PC-9 (cell line): ENCODE results near the gene CACHD1. TPM values are rescaled to one million over a fixed set of nuclear protein-coding genes. Genes with fewer than 3 reads are reported as not detected.

ENCODE experiments used
- BruUV-seq: library from RNA; stranded (reverse); fragments of 400-500 nt; replicated peaks from 2 replicates; lab custom pipeline; 2021; lab: Mats Ljungman, UMichigan
- CTCF ChIA-PET: fragments of 300-600 bp; sonication (Branson Sonifier 250); formaldehyde crosslinking; loops from one replicate; lab custom pipeline; 2022; ENCODE audit warnings: antibody characterized with exemption; lab: Charles Lee
- POLR2A ChIA-PET: fragments of 300-600 bp; sonication (Branson Sonifier 250); formaldehyde crosslinking; loops from one replicate; lab custom pipeline; 2022; ENCODE audit warnings: antibody characterized with exemption; ENCODE audit not compliant: unreplicated experiment; lab: Charles Lee
- DNase-seq, 2 experiments: peaks; one replicate each; pipeline versions ENCODE4 v3.0.0 to v3.0.0-alpha.2; 2015 to 2022; ENCODE audit warnings: mixed read lengths in 1 of 2
- H2AFZ ChIP-seq: fragments of 200-600 bp; sonication (generic); 2 replicates; pipeline ENCODE4 v1.8.1; 2017; ENCODE audit warnings: antibody characterized with exemption
- H3F3A ChIP-seq: fragments of 200-600 bp; sonication (generic); 2 replicates; pipeline ENCODE4 v1.8.1; 2017; ENCODE audit warnings: antibody characterized with exemption, mild to moderate bottlenecking, low read depth; ENCODE audit not compliant: insufficient read depth
- H3K27ac ChIP-seq: fragments of 200-600 bp; sonication (generic); 2 replicates; pipeline ENCODE4 v1.6.1; 2016; ENCODE audit warnings: mixed run types
- H3K27me3 ChIP-seq: fragments of 200-600 bp; sonication (generic); 2 replicates; pipeline ENCODE4 v1.6.1; 2016; ENCODE audit warnings: low read depth, mixed run types; ENCODE audit not compliant: insufficient read depth
- H3K36me3 ChIP-seq: fragments of 200-600 bp; sonication (generic); 2 replicates; pipeline ENCODE4 v1.6.1; 2016; ENCODE audit warnings: low read depth, mixed run types
- H3K4me1 ChIP-seq: fragments of 200-600 bp; sonication (generic); replicated peaks from 2 replicates; pipeline ENCODE4 v1.6.1; 2016; ENCODE audit warnings: mixed run types; ENCODE audit not compliant: insufficient read depth
- H3K4me2 ChIP-seq: fragments of 200-600 bp; sonication (generic); 2 replicates; pipeline ENCODE4 v1.6.1; 2017; ENCODE audit warnings: mixed run types
- H3K4me3 ChIP-seq: fragments of 200-600 bp; sonication (generic); 2 replicates; pipeline ENCODE4 v1.6.1; 2016; ENCODE audit warnings: mixed run types
- H3K79me2 ChIP-seq: fragments of 200-600 bp; sonication (generic); 2 replicates; pipeline ENCODE4 v1.6.1; 2017; ENCODE audit warnings: low read depth, mixed run types
- H3K9me2 ChIP-seq: fragments of 200-600 bp; sonication (generic); 2 replicates; pipeline ENCODE4 v1.8.1; 2017; ENCODE audit warnings: mild to moderate bottlenecking; ENCODE audit not compliant: insufficient read depth
- H3K9me3 ChIP-seq: fragments of 200-600 bp; sonication (generic); 2 replicates; pipeline ENCODE4 v1.8.1; 2016; ENCODE audit warnings: low read depth; ENCODE audit not compliant: insufficient read depth
- H4K20me1 ChIP-seq: fragments of 200-600 bp; sonication (generic); 2 replicates; pipeline ENCODE4 v1.8.1; 2017; ENCODE audit not compliant: insufficient read depth
- EZH2 ChIP-seq: fragments of 200-600 bp; sonication (generic); IDR thresholded peaks from 2 replicates; pipeline ENCODE4 v1.8.0; 2017; ENCODE audit warnings: antibody characterized with exemption, low read depth
- intact Hi-C: fragments of 100-400 bp; cut with micrococcal nuclease; formaldehyde crosslinking; loops from one replicate; pipeline ENCODE4 v1.10.0; 2022; ENCODE audit not compliant: unreplicated experiment
- total RNA-seq: library from RNA; stranded (reverse); gene quantifications from 2 replicates; pipeline ENCODE4 v1.2.3, GENCODE V29; 2021
- TF ChIP-seq, protein P1 (sequence below): fragments of 200-600 bp; sonication (generic); conservative IDR thresholded peaks from 2 replicates; pipeline ENCODE4 v1.6.1; 2017; ENCODE audit warnings: mixed run types, antibody characterized with exemption, mild to moderate bottlenecking, moderate library complexity

CACHD1 gene
- total RNA-seq, 1 experiment from 2014 or later = 3.1 TPM

DNA sequence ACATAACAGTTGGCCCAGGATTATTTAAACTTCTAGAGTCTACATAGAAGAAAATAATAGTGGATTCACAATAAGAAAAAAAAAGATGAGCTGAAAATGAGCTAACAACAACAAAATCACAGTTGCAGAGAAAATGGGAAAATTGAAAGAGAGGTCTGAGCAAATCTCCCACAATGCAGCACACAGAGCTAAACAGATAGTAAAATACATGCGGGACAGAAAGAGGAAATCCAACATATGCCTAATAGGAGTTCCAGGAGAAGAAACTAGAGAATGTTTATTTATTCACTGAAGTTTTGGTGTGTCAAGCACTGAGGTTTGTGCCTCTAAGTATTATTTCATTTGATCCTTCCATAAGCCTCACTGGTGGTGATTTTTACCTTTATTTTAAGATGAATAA is 45.5 kb upstream of the CACHD1 start:
- CTCF ChIA-PET = no interaction called here
- no TSS peak for BruUV-seq

DNA sequence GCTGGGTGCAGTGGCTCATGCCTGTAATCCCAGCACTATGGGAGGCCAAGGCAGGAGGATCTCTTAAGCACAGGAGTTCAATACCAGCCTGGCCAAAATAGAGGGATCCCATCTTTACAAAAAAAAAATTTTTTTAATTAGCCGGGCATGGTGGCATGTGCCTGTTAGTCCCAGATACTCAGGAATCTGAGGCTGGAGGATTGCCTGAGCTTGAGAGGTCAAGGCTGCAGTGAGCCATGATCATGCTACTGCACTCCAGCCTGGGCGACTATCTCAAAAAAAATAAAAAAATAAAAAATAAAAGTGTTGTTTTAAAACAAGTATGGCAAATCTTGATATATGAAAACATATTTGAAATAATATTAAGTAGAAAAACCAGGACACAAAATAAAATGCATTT is 44.4 kb upstream of the CACHD1 start:
- no peak overlapping the region for H2AFZ ChIP-seq
- POLR2A ChIA-PET = no interaction called here
- no TSS peak for BruUV-seq

More for the DNA sequence above, 45.5 kb upstream of the CACHD1 start:
- no peaks in the 10 kb centered on the region for H4K20me1 ChIP-seq
- H3K9me3 ChIP-seq = no peaks in the 10 kb centered on the region
- H3K27ac ChIP-seq = no peak overlapping the region
- no peaks in the 10 kb centered on the region for H3K4me1 ChIP-seq
- POLR2A ChIA-PET = no interaction called here
- intact Hi-C loops = no loop called here
- TF ChIP-seq, protein P1, sequence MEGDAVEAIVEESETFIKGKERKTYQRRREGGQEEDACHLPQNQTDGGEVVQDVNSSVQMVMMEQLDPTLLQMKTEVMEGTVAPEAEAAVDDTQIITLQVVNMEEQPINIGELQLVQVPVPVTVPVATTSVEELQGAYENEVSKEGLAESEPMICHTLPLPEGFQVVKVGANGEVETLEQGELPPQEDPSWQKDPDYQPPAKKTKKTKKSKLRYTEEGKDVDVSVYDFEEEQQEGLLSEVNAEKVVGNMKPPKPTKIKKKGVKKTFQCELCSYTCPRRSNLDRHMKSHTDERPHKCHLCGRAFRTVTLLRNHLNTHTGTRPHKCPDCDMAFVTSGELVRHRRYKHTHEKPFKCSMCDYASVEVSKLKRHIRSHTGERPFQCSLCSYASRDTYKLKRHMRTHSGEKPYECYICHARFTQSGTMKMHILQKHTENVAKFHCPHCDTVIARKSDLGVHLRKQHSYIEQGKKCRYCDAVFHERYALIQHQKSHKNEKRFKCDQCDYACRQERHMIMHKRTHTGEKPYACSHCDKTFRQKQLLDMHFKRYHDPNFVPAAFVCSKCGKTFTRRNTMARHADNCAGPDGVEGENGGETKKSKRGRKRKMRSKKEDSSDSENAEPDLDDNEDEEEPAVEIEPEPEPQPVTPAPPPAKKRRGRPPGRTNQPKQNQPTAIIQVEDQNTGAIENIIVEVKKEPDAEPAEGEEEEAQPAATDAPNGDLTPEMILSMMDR = no peak
- TF ChIP-seq EZH2 = no peak
- no peaks in the 10 kb centered on the region for H3F3A ChIP-seq
- H2AFZ ChIP-seq = no peak overlapping the region
- H3K27me3 ChIP-seq = no peaks in the 10 kb centered on the region
- H3K4me3 ChIP-seq = no peak overlapping the region
- DNase-seq = no peak
- no peaks in the 10 kb centered on the region for H3K79me2 ChIP-seq
- no peaks in the 10 kb centered on the region for H3K36me3 ChIP-seq
- H3K4me2 ChIP-seq = no peak overlapping the region
- H3K9me2 ChIP-seq = no peaks in the 10 kb centered on the region

DNA sequence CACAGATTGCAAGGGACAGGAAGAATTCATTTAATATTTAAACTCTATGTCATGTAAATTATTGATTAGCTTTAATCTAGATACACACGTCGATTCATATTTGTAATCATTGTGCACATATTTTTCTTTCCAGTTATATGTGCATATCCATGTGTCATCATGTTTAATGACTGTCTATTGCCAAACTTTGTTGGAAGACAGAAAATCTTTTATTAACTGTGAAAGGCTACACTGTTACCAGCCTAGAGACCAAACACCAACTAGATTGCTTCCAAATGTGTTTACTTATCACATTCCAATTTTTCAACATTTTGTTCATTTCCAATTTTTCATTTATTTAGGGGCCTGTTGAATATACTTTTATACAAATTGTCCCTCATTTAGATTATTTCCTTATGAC is 43.2 kb upstream of the CACHD1 start:
- Histone ChIP-seq H3K9me2 (no peaks in the 10 kb centered on the region), H4K20me1 (no peaks in the 10 kb centered on the region), H3F3A (no peaks in the 10 kb centered on the region), H3K27ac (no peak overlapping the region), H2AFZ (no peak overlapping the region), H3K4me2 (no peak overlapping the region), H3K27me3 (no peaks in the 10 kb centered on the region), H3K36me3 (no peaks in the 10 kb centered on the region), H3K9me3 (no peaks in the 10 kb centered on the region), H3K79me2 (no peaks in the 10 kb centered on the region), H3K4me1 (no peaks in the 10 kb centered on the region), H3K4me3 (no peak overlapping the region)
- DNase-seq = no peak
- ChIA-PET CTCF (no interaction called here), POLR2A (no interaction called here)
- intact Hi-C loops = no loop called here
- no TSS peak for BruUV-seq
- TF ChIP-seq EZH2 = no peak
- TF ChIP-seq, protein P1 = no peak

More for the DNA sequence above, 44.4 kb upstream of the CACHD1 start:
- TF ChIP-seq EZH2 = no peak
- TF ChIP-seq, protein P1 = no peak
- Histone ChIP-seq H3K27me3 (no peaks in the 10 kb centered on the region), H4K20me1 (no peaks in the 10 kb centered on the region), H3K9me2 (no peaks in the 10 kb centered on the region), H3F3A (no peaks in the 10 kb centered on the region), H3K4me2 (no peak overlapping the region), H3K4me3 (no peak overlapping the region), H3K9me3 (no peaks in the 10 kb centered on the region), H3K36me3 (no peaks in the 10 kb centered on the region), H3K27ac (no peak overlapping the region), H3K4me1 (no peaks in the 10 kb centered on the region), H3K79me2 (no peaks in the 10 kb centered on the region)
- CTCF ChIA-PET = no interaction called here
- DNase-seq = no peak
- intact Hi-C loops = no loop called here
